H9 (cell line): ENCODE measurements around the gene CAGE1. TPM values are rescaled to one million over a fixed set of nuclear protein-coding genes. Genes with fewer than 3 reads are reported as not detected.

Experiments used
- DNase-seq: peaks from one replicate; pipeline ENCODE4 v3.0.0-alpha.2; 2017
- H2AFZ ChIP-seq: one replicate; pipeline ENCODE4 v1.6.1; 2013; ENCODE audit warnings: mild to moderate bottlenecking, low read length, control low read depth, moderate library complexity
- H2AK5ac ChIP-seq: 2 replicates; pipeline ENCODE4 v1.6.1; 2013; ENCODE audit warnings: low read length, control low read depth, mixed read lengths; ENCODE audit not compliant: insufficient read length
- H2BK120ac ChIP-seq: one replicate; pipeline ENCODE4 v1.6.1; 2013; ENCODE audit warnings: low read depth, mild to moderate bottlenecking, low read length, control low read depth, inconsistent platforms; ENCODE audit not compliant: poor library complexity, severe bottlenecking
- H2BK12ac ChIP-seq: 2 replicates; pipeline ENCODE4 v1.6.1; 2013; ENCODE audit warnings: low read length, control low read depth, mixed read lengths, low read depth; ENCODE audit not compliant: insufficient read length
- H2BK15ac ChIP-seq: 2 replicates; pipeline ENCODE4 v1.6.1; 2013; ENCODE audit warnings: low read depth, low read length, control low read depth
- H2BK20ac ChIP-seq: one replicate; pipeline ENCODE4 v1.6.1; 2013; ENCODE audit warnings: low read depth, mild to moderate bottlenecking, low read length, control low read depth, inconsistent platforms; ENCODE audit not compliant: poor library complexity, severe bottlenecking
- H2BK5ac ChIP-seq: 2 replicates; pipeline ENCODE4 v1.6.1; 2013; ENCODE audit warnings: low read length, control low read depth, mixed read lengths; ENCODE audit not compliant: insufficient read length
- H3K14ac ChIP-seq: 2 replicates; pipeline ENCODE4 v1.6.1; 2013; ENCODE audit warnings: low read length, control low read depth; ENCODE audit not compliant: insufficient read depth
- H3K18ac ChIP-seq: 2 replicates; pipeline ENCODE4 v1.6.1; 2013; ENCODE audit warnings: low read depth, mild to moderate bottlenecking, mixed read lengths, low read length, control low read depth; ENCODE audit not compliant: insufficient read length
- H3K23ac ChIP-seq: 2 replicates; pipeline ENCODE4 v1.6.1; 2013; ENCODE audit warnings: low read length, control low read depth, mixed read lengths, low read depth; ENCODE audit not compliant: insufficient read length
- H3K23me2 ChIP-seq: 2 replicates; pipeline ENCODE4 v1.6.1; 2013; ENCODE audit warnings: low read depth, mild to moderate bottlenecking, mixed read lengths, low read length, control low read depth; ENCODE audit not compliant: insufficient read length, poor library complexity, severe bottlenecking
- H3K27ac ChIP-seq: 2 replicates; pipeline ENCODE4 v1.5.1; 2013; ENCODE audit warnings: low read length, control low read depth, mixed read lengths, low read depth; ENCODE audit not compliant: insufficient read length
- H3K27me3 ChIP-seq: 2 replicates; pipeline ENCODE4 v1.6.1; 2013; ENCODE audit warnings: low read length, control low read depth, inconsistent platforms; ENCODE audit not compliant: insufficient read depth
- H3K4ac ChIP-seq: 2 replicates; pipeline ENCODE4 v1.6.1; 2013; ENCODE audit warnings: low read depth, mild to moderate bottlenecking, control low read depth, inconsistent platforms, low read length, moderate library complexity
- H3K4me1 ChIP-seq: 2 replicates; pipeline ENCODE4 v1.6.1; 2013; ENCODE audit warnings: low read length, control low read depth, inconsistent platforms; ENCODE audit not compliant: insufficient read depth
- H3K4me2 ChIP-seq: 2 replicates; pipeline ENCODE4 v1.6.1; 2013; ENCODE audit warnings: low read length, control low read depth, mixed read lengths; ENCODE audit not compliant: insufficient read length, insufficient read depth
- H3K56ac ChIP-seq: 2 replicates; pipeline ENCODE4 v1.6.1; 2013; ENCODE audit warnings: low read depth, mild to moderate bottlenecking, mixed read lengths, low read length, control low read depth; ENCODE audit not compliant: insufficient read length
- H3K79me1 ChIP-seq: 2 replicates; pipeline ENCODE4 v1.6.1; 2013; ENCODE audit warnings: low read depth, mild to moderate bottlenecking, moderate library complexity, low read length, control low read depth, inconsistent platforms; ENCODE audit not compliant: insufficient read depth, poor library complexity, severe bottlenecking
- H3K79me2 ChIP-seq: 2 replicates; pipeline ENCODE4 v1.6.1; 2013; ENCODE audit warnings: low read length, control low read depth, inconsistent platforms; ENCODE audit not compliant: insufficient read depth
- H3K9ac ChIP-seq: 2 replicates; pipeline ENCODE4 v1.6.1; 2013; ENCODE audit warnings: low read length, control low read depth, mixed read lengths; ENCODE audit not compliant: insufficient read length; ENCODE audit errors: extremely low read depth
- H3K9me3 ChIP-seq: one replicate; pipeline ENCODE4 v1.6.1; 2013; ENCODE audit warnings: low read depth, low read length, inconsistent platforms; ENCODE audit not compliant: control insufficient read depth
- H3T11ph ChIP-seq: one replicate; pipeline ENCODE4 v1.6.1; 2013; ENCODE audit warnings: mild to moderate bottlenecking, low read length, control low read depth, inconsistent platforms
- H4K20me1 ChIP-seq: one replicate; pipeline ENCODE4 v1.6.1; 2013; ENCODE audit not compliant: control insufficient read depth, insufficient read length, insufficient read depth
- H4K5ac ChIP-seq: 2 replicates; pipeline ENCODE4 v1.6.1; 2013; ENCODE audit warnings: low read depth, mild to moderate bottlenecking, mixed read lengths, low read length, control low read depth; ENCODE audit not compliant: insufficient read length
- H4K8ac ChIP-seq: replicated peaks from 2 replicates; pipeline ENCODE4 v1.6.1; 2013; ENCODE audit warnings: low read length, control low read depth, mixed read lengths, low read depth; ENCODE audit not compliant: insufficient read length
- H4K91ac ChIP-seq: 2 replicates; pipeline ENCODE4 v1.6.1; 2013; ENCODE audit warnings: low read depth, mild to moderate bottlenecking, moderate library complexity, mixed read lengths, low read length, control low read depth; ENCODE audit not compliant: insufficient read length
- H3K27ac Mint-ChIP-seq, 3 experiments: 2 replicates in 2 of 3; 3 replicates in 1 of 3; pipeline ENCODE4 v1.8.0; 2020 to 2021; ENCODE audit warnings: mixed read lengths in 3 of 3, mild to moderate bottlenecking in 1 of 3, moderate library complexity in 1 of 3
- H3K27me3 Mint-ChIP-seq: 2 replicates; pipeline ENCODE4 v1.8.0; 2021; ENCODE audit warnings: low read depth, mild to moderate bottlenecking, moderate library complexity, mixed read lengths
- H3K36me3 Mint-ChIP-seq, 3 experiments: 2 replicates in 2 of 3; 3 replicates in 1 of 3; pipeline ENCODE4 v1.8.0; 2020 to 2021; ENCODE audit warnings: low read depth in 3 of 3, mixed read lengths in 3 of 3; ENCODE audit not compliant: insufficient read depth in 1 of 3
- H3K4me1 Mint-ChIP-seq, 2 experiments: 2 replicates each; pipeline ENCODE4 v1.8.0; 2020; ENCODE audit warnings: mixed read lengths in 2 of 2
- H3K4me3 Mint-ChIP-seq, 2 experiments: 2 replicates in 1 of 2; 3 replicates in 1 of 2; pipeline ENCODE4 v1.8.0; 2020 to 2021; ENCODE audit warnings: mild to moderate bottlenecking in 2 of 2, mixed read lengths in 2 of 2, moderate library complexity in 1 of 2
- H3K9me3 Mint-ChIP-seq, 2 experiments: 2 replicates in 1 of 2; 3 replicates in 1 of 2; pipeline ENCODE4 v1.8.0; 2020; ENCODE audit warnings: mild to moderate bottlenecking in 2 of 2, mixed read lengths in 2 of 2, moderate library complexity in 1 of 2
- WGBS: extraction: QIAGEN DNeasy Blood & Tissue Kit; methylation state at CpG from one replicate; pipeline ENCODE4 v1.1.7; 2013; ENCODE audit warnings: missing lambda C conversion rate, low lambda C conversion rate, mixed read lengths; ENCODE audit not compliant: insufficient read length; ENCODE audit errors: extremely low coverage; 5-methylcytosine and 5-hydroxymethylcytosine counted together
- total RNA-seq: library from RNA; stranded (reverse); gene quantifications from 2 replicates; pipeline ENCODE4 v1.2.1, GENCODE V29; 2021
- TF ChIP-seq, protein P1 (sequence below): fragments of 200-600 bp; sonication (generic); conservative IDR thresholded peaks from 3 replicates; pipeline ENCODE4 v1.8.0; 2021; ENCODE audit warnings: antibody characterized with exemption, mild to moderate bottlenecking

The CAGE1 gene
- total RNA-seq, 1 experiment from 2014 or later: 0.28 TPM

DNA sequence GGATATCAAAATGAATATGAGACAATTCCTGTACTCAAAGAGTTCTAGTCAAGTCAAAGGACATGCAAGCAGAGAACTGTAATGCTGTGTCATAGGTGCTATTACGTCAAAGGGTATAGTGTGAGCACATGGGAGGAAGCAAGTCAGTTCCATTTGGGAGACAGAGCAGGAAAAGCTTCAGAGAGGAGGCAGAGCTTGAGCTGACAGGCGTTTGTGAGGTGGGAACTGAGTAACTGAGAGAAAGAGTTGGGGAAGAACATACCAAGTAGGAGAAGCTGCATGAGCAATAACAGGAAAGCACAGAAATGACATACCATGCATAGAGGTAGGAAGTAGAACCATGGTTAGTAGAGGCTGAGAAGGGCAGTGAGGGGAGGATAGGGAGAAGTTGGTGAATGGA, 61.3 kb downstream of the CAGE1 start:
- Histone ChIP-seq H2BK120ac (no peak overlapping the region), H3T11ph (no peak overlapping the region), H3K4me2 (no peak overlapping the region), H3K4me1 (no peaks in the 10 kb centered on the region), H3K56ac (no peak overlapping the region), H2BK15ac (no peak overlapping the region), H3K79me2 (no peaks in the 10 kb centered on the region), H3K27me3 (no peaks in the 10 kb centered on the region), H3K18ac (no peak overlapping the region), H3K23ac (no peak overlapping the region), H2AK5ac (no peak overlapping the region), H4K20me1 (no peaks in the 10 kb centered on the region), H3K14ac (no peak overlapping the region), H4K5ac (no peak overlapping the region), H2AFZ (no peak overlapping the region), H2BK12ac (no peak overlapping the region), H2BK20ac (no peak overlapping the region), H3K79me1 (no peaks in the 10 kb centered on the region), H3K27ac (no peak overlapping the region), H4K8ac (no peak overlapping the region), H3K9me3 (no peaks in the 10 kb centered on the region), H4K91ac (no peak overlapping the region), H3K23me2 (no peaks in the 10 kb centered on the region), H3K9ac (no peak overlapping the region), H3K4ac (no peak overlapping the region), H2BK5ac (no peak overlapping the region)
- no CpG with 5 or more reads among the region's 2 CpGs for WGBS
- Mint-ChIP-seq H3K9me3 (no peaks in the 10 kb centered on the region), H3K4me1 (peaks cover 0 to 2% of the 10 kb centered on the region in 2 experiments; a peak in 1 of 4 replicates), H3K36me3 (no peaks in the 10 kb centered on the region), H3K4me3 (no peak overlapping the region), H3K27ac (no peak overlapping the region), H3K27me3 (peaks cover 2% of the 10 kb centered on the region; the same call in 1 of the 2 replicates)
- no peak for DNase-seq
- TF ChIP-seq, protein P1, sequence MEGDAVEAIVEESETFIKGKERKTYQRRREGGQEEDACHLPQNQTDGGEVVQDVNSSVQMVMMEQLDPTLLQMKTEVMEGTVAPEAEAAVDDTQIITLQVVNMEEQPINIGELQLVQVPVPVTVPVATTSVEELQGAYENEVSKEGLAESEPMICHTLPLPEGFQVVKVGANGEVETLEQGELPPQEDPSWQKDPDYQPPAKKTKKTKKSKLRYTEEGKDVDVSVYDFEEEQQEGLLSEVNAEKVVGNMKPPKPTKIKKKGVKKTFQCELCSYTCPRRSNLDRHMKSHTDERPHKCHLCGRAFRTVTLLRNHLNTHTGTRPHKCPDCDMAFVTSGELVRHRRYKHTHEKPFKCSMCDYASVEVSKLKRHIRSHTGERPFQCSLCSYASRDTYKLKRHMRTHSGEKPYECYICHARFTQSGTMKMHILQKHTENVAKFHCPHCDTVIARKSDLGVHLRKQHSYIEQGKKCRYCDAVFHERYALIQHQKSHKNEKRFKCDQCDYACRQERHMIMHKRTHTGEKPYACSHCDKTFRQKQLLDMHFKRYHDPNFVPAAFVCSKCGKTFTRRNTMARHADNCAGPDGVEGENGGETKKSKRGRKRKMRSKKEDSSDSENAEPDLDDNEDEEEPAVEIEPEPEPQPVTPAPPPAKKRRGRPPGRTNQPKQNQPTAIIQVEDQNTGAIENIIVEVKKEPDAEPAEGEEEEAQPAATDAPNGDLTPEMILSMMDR: no peak
